Fibroblast of mammary gland (primary cell): Measurements from ENCODE around the gene PTCD1.

Experiments
- DNase-seq: peaks from one replicate; pipeline ENCODE4 v3.0.0-alpha.2; 2010; ENCODE audit warnings: low read depth
- H3K4me3 ChIP-seq: 2 replicates; pipeline ENCODE4 v1.5.1; 2011; ENCODE audit warnings: low read depth, mild to moderate bottlenecking, low read length, moderate library complexity; ENCODE audit not compliant: control insufficient read depth
- TF ChIP-seq, protein P1 (sequence below): conservative IDR thresholded peaks from 2 replicates; pipeline ENCODE4 v1.5.1; 2011; ENCODE audit warnings: low read depth, low read length, inconsistent platforms; ENCODE audit not compliant: control insufficient read depth, insufficient read depth

The PTCD1 gene

DNA sequence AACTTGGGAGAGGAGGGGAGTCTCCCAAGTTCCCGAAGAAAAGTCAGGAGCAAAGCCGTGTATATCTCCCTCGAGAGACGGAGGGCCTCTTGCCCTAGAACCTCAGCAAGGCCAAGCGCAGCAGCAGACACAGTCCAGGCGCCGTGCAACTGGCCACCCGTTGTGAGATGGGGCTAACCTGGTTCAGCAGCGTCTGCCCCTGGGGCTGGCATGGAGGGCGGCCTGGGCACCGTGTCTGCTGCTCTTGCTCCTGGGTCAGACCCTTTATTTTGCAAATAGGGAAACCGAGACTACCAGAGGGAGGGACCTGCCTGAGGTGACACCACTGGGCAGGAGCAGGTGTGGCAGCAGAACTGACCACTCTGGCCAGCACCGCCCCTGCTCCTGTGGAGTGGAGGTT lies 13.9 kb upstream of the PTCD1 start:
- TF ChIP-seq, protein P1, sequence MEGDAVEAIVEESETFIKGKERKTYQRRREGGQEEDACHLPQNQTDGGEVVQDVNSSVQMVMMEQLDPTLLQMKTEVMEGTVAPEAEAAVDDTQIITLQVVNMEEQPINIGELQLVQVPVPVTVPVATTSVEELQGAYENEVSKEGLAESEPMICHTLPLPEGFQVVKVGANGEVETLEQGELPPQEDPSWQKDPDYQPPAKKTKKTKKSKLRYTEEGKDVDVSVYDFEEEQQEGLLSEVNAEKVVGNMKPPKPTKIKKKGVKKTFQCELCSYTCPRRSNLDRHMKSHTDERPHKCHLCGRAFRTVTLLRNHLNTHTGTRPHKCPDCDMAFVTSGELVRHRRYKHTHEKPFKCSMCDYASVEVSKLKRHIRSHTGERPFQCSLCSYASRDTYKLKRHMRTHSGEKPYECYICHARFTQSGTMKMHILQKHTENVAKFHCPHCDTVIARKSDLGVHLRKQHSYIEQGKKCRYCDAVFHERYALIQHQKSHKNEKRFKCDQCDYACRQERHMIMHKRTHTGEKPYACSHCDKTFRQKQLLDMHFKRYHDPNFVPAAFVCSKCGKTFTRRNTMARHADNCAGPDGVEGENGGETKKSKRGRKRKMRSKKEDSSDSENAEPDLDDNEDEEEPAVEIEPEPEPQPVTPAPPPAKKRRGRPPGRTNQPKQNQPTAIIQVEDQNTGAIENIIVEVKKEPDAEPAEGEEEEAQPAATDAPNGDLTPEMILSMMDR: no peak
- H3K4me3 ChIP-seq: no peak overlapping the region
- DNase-seq: no peak

DNA sequence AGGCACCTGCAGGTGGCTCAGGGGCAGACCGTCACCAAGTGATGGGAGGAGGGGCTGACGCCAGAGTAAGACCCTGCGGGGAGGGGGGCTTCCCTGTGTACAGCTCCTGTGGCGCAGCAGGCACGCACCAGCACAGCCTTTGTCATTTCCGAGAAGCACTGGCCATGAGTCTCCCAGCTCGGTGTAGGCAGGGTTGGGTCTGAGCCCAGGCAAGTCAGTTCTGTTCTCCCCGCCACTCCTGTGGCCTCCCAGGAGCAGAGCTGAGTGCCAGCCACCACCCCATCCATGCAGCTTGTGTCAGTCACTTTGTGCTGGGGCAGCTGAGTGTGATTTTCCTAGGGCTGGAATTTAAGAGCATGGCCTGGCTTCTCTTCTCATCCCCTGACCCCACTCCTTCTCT lies 13.3 kb upstream of the PTCD1 start:
- TF ChIP-seq, protein P1: no peak
- H3K4me3 ChIP-seq: no peak overlapping the region
- no peak for DNase-seq

DNA sequence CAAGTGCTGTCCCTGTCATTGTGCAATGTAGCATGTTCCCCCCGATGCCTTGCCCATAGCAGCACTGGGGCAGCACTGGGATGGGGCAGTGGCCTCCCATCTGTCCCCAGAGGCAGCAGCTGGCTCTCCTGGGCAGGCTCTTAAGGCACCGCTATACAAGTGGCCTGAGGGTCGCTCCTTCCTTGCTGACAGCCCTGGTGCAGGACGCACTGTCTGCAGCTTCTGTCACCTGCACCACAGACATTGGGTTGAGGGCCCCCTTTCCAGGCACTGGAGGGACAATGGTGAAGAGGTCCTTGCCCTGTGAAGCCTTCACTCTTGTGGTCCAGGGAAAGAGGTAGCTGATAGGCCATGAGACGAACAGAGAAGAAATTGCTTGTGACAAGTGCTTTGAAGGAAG lies 10.7 kb upstream of the PTCD1 start:
- no peak overlapping the region for H3K4me3 ChIP-seq
- TF ChIP-seq, protein P1: no peak
- DNase-seq: no peak

DNA sequence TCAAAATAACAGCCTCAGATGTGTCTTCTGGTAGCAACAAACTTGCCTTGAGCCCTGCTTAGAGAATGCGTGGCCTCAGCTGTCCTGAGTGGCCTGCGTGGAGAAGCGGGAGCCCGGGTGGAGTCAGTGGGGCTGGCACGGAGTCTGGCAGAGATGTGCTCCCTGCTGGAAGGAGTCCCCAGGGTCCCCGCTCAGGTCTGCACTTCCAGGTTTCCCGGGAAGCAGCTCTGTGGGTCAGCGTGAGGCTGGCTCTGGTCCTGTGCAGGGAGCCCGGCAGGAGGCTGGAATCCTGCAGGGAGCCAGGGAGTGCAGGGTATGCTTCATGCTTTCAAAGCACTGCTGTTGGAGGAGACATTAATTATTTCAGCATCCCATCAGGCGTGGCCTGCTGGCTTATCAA lies 10.3 kb upstream of the PTCD1 start:
- TF ChIP-seq, protein P1: no peak
- DNase-seq: no peak
- no peak overlapping the region for H3K4me3 ChIP-seq

DNA sequence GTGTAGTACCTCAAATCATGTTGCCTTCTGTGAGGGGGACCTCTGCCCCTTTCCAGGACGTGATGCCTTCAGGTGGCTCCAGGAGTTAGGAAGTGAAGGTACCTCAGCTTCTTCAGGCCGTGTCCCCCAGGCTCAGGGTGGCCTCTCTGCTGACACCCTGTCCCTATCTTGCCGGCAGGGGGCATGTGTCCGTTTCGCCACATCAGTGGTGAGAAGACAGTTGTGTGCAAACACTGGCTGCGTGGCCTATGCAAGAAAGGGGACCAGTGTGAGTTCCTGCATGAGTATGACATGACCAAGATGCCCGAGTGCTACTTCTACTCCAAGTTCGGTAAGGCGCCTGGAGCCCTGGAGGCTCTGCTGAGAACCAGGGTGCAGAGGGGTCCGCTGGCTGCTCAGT lies 9.3 kb upstream of the PTCD1 start:
- no peak overlapping the region for H3K4me3 ChIP-seq
- TF ChIP-seq, protein P1: peak; percentile 22
- DNase-seq: no peak

DNA sequence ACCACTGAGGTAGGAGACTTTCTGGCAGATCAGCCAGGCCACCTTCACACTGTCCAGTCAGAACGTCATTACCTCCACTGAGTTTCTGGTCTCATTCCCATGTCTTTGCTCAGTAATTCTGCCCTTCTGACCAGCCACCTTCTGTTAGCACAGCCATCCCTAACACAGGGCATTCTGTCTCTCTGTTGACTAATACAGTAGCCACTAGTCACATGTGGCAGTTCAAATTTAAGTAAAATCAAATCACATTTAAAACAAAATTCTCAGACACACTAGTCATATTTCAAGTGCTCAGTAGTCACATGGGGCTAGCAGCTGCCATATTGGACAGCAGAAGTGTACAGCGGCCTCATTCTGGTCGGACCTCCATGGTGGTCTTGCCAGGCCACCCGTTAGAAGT lies 7.5 kb upstream of the PTCD1 start:
- H3K4me3 ChIP-seq: no peak overlapping the region

More for the DNA sequence above, 7.5 kb upstream of the PTCD1 start:
- TF ChIP-seq, protein P1: no peak
- DNase-seq: no peak
